Breast epithelium (tissue), 3 donors: ENCODE measurements around the gene SHISA5.

Source experiments
- POLR2A ChIP-seq: fragments of 450-650 bp; IDR thresholded peaks from one replicate; pipeline ENCODE4 v1.6.1; 2016; ENCODE audit warnings: antibody characterized with exemption, mild to moderate bottlenecking, moderate library complexity
- TF ChIP-seq, protein P1 (sequence below), 3 donors: fragments of 450-650 bp; IDR thresholded peaks; one replicate each; pipeline ENCODE4 v1.5.1; 2016 to 2017; ENCODE audit warnings: antibody characterized with exemption in 3 of 3, mild to moderate bottlenecking in 3 of 3, moderate library complexity in 3 of 3

DNA sequence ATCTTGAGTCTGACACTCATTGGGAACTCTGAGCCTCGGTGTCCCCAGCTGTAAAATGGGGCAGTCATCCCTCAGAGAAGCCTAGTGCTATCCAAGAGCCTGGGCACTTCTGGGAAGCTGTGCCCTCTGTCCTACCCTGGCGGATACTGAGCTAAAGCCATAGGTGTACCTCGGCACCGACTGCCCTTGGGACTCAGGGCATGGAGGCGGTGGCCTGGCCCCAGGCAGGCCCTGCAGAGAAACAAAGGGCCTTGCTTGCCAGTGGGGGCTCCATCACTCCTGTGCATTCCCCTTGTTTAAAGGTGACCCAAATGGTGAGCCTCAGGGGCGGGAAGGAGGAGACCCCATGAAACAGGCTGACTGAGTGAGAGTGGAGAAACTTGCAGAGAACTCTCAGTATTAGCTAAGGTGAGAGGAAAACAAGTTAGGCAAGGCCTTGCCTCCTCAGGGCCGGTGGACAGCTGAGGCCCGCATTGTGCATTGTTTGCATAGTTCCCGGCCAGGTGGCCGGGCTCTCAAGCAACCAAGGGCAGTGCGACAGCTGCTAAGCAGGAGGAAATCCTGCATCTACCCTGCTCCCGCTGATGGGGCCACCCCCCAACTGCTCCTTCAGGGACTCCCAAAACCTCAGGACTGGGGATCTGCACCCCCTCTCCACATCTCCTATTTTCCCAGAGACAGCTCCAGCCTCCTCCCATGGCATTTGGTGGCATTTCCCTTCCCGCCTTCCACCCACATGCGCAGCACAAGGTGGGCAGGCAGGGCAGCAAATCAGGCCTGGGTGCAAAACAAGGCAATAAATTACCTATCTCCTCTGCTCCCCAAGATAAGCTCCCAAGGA, 48.4 kb upstream of the SHISA5 start:
- TF ChIP-seq, protein P1, sequence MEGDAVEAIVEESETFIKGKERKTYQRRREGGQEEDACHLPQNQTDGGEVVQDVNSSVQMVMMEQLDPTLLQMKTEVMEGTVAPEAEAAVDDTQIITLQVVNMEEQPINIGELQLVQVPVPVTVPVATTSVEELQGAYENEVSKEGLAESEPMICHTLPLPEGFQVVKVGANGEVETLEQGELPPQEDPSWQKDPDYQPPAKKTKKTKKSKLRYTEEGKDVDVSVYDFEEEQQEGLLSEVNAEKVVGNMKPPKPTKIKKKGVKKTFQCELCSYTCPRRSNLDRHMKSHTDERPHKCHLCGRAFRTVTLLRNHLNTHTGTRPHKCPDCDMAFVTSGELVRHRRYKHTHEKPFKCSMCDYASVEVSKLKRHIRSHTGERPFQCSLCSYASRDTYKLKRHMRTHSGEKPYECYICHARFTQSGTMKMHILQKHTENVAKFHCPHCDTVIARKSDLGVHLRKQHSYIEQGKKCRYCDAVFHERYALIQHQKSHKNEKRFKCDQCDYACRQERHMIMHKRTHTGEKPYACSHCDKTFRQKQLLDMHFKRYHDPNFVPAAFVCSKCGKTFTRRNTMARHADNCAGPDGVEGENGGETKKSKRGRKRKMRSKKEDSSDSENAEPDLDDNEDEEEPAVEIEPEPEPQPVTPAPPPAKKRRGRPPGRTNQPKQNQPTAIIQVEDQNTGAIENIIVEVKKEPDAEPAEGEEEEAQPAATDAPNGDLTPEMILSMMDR (IDR thresholded peaks at IDR 0.05), result no peak
- no peak for TF ChIP-seq POLR2A
